Upper lobe of left lung (tissue), 4 donors: ENCODE results near the gene CALCOCO2.

Source experiments
- POLR2A ChIP-seq, 4 donors: fragments of 450-650 bp; IDR thresholded peaks; one replicate each; pipeline ENCODE4 v1.5.1; 2016 to 2017; ENCODE audit warnings: antibody characterized with exemption in 4 of 4, mild to moderate bottlenecking in 2 of 4
- POLR2AphosphoS5 ChIP-seq, 2 donors: sonication (generic); formaldehyde crosslinking; IDR thresholded peaks; one replicate each; pipeline ENCODE4 v1.5.1; 2017; ENCODE audit warnings: antibody characterized with exemption in 2 of 2
- TF ChIP-seq, protein P1 (sequence below), 6 experiments: fragments of 450-650 bp in 4 of 6; fragments of 200-600 bp in 2 of 6; sonication (generic) in 2 of 6; IDR thresholded peaks; one replicate each; pipeline ENCODE4 v1.5.1; 2016 to 2019; ENCODE audit warnings: antibody characterized with exemption in 6 of 6

DNA sequence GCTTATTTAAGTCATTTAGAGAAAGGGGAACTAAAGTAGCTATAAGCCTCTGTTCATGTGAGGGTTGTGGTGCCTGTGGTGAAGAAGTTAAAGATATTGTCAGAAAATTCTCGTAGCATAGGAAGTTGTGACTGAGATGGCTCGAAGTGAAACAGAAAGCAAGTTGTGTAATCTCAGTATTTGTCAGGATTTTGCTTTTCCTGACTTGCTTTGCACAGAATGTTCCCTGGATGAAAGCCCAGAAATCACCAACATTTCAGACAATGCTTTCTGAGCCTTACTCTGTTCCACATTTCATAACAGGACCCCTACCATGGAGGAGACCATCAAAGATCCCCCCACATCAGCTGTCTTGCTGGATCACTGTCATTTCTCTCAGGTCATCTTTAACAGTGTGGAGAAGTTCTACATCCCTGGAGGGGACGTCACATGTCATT lies 10.6 kb downstream of the CALCOCO2 start:
- TF ChIP-seq, protein P1, sequence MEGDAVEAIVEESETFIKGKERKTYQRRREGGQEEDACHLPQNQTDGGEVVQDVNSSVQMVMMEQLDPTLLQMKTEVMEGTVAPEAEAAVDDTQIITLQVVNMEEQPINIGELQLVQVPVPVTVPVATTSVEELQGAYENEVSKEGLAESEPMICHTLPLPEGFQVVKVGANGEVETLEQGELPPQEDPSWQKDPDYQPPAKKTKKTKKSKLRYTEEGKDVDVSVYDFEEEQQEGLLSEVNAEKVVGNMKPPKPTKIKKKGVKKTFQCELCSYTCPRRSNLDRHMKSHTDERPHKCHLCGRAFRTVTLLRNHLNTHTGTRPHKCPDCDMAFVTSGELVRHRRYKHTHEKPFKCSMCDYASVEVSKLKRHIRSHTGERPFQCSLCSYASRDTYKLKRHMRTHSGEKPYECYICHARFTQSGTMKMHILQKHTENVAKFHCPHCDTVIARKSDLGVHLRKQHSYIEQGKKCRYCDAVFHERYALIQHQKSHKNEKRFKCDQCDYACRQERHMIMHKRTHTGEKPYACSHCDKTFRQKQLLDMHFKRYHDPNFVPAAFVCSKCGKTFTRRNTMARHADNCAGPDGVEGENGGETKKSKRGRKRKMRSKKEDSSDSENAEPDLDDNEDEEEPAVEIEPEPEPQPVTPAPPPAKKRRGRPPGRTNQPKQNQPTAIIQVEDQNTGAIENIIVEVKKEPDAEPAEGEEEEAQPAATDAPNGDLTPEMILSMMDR (IDR thresholded peaks at IDR 0.05) = no peak
- peak in 1 of 4 donors; percentile 32 for TF ChIP-seq POLR2A (IDR thresholded peaks at IDR 0.05)
- peak; percentile 32 to 74 for TF ChIP-seq POLR2AphosphoS5 (IDR thresholded peaks at IDR 0.05)
